ENCODE data around the gene UQCR10.

Gene UQCR10

DNA sequence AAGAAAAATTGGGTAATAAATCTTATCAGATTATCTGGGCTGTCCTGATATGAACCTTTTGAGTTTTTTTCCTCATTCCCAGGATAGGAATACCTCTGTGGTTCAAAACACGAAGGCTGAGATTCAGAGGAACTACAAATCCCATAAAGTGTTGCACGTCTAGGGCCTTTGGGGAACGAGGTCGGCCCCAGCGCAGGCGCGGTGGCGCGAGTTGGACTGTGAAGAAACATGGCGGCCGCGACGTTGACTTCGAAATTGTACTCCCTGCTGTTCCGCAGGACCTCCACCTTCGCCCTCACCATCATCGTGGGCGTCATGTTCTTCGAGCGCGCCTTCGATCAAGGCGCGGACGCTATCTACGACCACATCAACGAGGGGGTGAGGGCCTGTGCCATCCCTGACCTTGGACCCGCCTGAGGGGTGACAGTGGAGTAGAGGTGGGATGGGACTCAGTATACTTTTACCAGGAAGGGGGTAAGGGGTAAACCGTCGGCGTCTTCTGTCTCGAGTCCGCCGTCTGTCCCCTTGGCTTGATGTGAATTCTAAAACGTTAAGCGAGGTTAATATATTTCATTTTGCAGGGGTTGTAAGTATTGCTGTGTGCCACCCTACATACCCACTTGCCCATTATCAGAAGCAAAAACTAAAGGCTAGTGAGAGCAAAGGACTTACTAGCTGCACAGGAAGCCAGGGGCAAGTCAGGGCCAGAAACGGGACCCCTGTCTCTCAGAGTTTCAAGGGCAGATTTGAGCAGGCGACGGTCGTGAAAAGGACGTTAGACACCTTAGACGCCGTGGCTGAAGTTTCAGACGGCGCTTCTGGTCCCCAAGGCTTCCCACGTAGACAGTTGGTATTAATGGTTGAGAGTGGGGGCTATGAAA, at the start of gene UQCR10:
UQCR10 (plus strand) TSS at position 199 of the 881 bp plus-strand sequence; CDS start at position 229, 30 bp downstream.
- DNase-seq: peak; percentile 73

DNA sequence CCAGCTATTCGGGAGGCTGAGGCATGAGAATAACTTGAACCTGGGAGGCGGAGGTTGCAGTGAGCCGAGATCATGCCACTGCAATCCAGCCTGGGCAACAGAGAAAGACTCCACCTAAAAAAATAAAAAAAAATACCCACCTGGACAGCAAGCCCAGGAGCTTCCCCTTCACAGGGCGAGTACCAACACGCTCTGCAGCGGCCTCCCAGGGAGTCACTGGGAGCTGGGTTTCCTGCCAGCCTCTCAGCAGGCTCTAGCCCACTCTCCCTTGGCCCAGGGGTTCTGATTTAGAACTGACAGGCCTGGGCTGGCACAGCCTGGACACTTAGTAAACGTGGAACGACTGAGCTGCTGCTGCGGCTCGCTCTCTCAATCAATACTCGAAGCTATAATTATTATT, 49.4 kb upstream of the UQCR10 start:
- no peak for DNase-seq

DNA sequence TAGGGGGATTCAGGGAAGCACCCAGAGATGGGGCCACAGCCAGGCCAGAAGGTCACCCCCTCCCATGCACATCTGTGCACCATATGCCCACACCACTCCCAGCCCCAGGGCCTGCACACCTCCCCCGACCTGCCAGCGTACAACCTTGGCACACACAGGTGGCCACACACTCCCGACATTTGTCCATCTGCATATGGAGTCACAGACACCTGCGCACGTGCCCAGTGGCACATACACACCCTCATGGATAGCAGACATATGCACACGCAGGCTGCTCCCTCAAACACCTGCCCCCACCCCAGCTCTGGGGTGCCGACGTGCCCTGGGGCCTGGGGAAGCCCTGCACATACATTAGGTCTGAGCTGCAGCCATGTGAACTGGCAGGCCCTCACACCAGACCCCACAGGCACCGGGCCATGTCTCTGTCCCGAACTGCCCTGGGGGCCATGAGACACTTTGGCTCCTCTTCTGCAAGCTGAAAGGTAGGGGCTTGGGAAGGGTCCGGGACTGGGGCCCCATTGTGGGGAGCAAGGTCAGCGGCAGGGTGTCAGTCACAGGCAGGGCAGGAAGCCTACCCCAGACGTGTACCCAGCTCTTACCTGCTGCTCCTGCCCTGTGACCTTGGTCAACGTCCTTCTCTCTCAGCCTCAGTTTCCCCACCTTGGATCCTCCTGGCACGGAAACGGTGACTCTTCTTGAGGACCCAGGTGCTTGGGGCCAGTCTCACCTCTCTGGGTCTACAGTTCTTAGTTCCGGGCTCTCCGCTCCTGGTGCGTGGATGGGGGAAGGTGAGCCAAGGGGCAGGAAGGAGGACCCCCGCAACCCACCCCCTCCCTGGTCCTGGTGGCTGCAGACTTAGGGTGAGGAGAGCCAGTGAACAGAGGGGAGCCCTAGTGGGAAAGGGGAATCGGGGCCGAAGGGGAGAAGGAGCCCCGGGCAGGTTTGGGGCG, 47.9 kb upstream of the UQCR10 start:
- no peak for DNase-seq

DNA sequence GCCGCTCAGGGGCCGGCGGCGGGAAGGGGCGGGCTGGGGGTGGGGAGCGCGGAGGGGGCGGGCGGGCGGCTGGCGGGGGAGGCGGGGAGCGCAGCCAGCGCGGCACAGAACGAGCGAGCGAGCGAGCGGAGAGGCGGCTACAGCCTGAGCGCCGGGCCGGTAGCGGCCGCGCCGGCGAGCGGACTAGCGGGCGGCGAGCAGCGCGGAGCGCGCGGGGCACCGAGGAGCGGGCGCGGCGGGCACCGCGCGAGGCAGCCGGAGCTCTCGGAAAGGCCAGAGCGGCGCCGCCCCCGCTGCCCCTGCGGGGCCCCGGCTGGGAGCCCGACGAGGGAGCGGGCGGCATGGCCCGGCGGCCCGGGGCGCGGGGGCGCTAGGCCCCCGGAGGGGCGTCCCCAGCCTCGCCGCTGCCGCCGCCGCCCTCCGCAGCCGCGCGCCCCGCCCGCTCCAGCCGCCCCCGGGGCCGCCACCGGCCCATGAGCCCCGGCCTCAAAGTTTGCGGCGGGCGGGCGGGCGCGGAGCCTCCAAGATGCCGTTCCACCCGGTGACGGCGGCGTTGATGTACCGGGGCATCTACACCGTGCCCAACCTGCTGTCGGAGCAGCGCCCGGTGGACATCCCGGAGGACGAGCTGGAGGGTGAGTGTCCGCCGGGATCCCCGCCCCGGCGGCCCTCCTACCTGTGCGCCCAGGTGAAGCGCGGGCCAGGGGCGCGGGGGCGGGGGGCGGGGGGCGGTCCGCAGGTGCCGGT, 47.1 kb upstream of the UQCR10 start, which contains the start of gene CABP7:
CABP7 (plus strand) TSS at position 105 of the 747 bp plus-strand sequence; CDS start at position 527, 422 bp downstream.
- DNase-seq: no peak

DNA sequence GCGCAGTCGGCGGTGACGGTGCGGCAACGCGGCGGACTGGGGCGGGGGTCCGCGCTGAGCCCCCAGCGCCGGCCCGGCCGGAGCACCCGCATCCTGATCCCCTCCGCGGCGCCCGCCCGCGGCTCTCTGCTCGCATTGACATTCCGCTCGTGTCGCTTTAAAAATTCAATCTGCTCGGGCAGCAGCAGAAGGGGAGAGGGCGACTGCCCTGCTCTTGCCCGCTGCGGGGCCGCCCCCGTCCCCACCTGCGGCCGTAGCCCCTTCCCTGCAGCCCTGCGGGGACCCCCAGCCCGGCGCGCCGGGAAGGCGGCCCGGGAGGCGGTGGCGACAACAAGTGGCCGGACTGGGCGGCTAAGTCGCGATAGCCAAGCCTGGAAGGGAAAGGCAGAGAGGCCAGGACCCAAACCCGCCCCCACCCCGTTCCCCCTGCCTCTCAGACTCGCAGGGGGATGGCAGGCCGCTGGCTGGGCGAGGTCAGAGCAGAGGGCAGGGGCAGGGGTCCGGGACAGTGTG, 46.3 kb upstream of the UQCR10 start:
- no peak for DNase-seq

DNA sequence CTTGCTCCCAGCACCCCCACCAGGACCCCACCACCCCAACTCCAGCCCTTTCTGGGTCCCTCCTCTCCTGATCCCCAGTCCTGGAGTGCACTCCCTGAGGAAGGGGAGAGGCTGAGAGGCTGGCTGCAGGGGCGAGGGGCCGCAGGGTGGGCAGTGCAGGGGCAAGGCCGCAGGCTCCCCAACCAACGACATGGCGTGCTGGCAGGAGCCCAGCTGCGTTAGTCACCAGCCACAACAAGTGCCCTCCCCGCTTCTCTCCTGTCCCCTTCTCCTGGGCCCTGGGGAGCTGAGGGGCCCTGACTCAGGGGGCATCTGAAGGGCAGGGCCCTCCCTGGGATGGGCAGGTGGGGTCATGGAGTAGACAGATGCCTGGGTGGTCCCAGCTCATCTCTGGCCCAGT, 45.0 kb upstream of the UQCR10 start:
- no peak for DNase-seq

DNA sequence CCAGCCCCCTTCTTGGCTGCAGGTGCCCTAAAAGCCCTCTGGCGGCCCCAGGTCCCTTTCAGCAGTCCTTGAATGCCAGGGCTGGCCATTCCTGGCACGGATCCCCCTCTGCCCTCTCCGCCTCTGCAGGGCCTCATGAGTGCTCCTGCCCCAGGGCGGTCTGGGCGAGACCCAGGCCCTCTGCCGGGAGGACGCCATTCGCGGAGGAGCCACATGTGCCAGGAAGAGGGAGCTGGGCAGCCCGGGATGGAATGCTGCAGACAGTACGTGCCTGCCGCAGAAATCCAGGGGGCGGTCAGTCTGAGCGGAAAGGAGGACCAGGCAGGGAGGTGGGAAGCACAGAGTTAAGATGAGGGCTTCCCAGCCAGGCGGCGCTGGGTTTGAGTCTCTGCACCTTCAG, 44.6 kb upstream of the UQCR10 start:
- no peak for DNase-seq

DNA sequence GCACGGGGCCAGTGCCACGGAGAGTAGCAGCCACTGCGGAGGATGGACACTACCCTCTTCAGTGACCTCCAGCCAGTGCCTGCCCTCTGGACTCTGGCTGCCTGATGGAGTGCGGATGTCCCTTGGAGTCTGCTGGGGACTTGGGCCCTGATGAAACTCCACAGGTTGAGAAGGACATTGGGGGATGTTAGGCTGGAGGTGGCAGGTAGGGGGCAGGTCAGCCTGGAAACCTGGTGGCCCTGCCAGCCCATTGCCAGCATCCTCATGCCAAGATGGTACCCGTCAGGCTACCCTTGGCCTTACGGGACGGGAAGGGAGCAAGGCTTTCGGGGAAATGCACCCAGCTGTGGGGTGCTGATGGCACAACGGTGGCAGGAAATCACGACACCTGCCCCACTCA, 43.4 kb upstream of the UQCR10 start:
- no peak for DNase-seq

DNA sequence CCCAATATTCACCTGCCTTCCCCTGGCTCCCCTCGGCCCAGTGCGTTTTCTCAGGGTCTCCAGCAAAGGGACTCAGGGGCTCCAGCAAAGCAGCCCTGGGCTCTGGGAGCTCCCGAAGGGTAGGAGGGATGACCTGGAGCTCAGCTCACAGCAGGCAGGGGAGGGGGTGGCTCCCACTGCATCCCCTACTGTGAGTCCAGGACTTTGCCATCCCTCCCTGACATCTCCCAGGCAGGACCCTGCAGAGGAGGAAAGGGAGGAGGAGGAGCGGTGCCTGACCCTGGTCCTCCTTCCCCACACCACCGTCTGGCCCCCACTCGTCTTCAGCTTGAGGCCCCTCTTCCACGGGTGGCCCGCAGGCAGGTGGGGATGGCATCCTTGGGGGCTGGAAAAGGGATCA, 42.3 kb upstream of the UQCR10 start:
- DNase-seq: no peak

DNA sequence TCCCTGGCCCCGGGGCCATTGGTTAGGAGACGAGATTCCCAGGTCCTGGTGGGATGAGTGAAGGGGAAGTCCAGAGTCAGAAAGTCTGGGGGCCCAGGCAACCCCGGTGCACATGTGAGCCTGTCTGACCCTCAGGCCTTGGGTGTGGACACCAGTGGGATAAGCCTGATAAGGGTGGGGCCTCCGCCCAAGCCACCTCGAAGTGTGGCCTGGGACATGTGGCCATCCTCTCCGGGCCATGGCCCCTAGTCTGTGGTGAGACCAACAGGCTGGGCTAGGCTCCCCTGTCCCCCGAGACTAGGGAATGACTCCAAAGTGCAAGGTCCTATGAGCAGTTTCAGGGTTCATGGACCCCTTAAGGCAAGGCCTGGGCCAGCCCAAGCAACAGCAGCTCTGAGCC, 41.1 kb upstream of the UQCR10 start:
- no peak for DNase-seq

DNA sequence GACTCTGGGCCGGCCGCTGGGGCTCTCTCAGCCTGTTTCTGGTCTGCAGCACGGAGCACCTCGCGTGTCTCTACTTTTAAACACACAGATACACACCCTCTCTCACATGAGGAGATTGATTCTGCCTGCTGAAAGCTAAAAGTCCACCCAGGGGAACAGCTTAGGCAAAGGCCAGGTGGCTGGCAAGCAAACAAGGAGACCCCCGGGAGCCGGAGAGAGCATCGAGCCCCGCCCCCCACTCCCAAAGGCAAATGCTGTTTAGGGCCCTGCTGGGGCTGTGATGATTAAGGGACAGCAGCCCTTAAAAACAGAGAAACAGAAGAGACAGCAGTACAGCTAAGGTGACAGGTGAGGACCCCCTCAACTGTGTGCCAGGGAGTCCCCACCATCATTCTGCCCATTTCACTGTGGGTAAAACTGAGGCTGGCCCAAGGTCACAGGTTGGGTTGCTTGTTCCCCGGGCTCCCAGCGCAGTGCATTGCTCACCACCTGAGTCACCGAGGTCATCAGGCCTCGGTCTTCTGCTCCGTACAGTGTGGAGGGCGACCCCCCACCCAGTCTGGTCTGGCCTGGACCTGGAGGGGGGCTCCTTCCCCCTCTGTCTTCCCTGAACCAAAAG, 40.5 kb upstream of the UQCR10 start:
- no peak for DNase-seq

DNA sequence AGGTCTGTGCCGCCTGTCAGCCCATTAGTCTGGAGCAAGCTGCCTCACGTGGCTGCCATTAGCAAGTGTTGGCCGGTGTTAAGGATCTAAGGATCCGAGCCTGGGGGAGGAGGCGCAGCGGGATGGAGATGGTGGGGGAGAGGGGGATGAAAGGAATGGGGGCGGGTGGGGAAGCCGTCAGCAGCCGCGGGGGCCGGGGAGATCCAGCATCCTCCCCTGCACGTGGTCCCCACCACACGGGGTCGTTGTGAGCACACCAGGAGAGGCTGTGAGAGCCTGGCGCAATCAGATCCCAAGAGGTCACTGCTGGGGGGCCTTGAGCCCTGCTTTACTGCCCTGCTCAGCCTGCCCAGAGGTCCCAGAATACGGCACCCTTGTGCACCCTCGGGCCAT, 40.0 kb upstream of the UQCR10 start:
- no peak for DNase-seq

DNA sequence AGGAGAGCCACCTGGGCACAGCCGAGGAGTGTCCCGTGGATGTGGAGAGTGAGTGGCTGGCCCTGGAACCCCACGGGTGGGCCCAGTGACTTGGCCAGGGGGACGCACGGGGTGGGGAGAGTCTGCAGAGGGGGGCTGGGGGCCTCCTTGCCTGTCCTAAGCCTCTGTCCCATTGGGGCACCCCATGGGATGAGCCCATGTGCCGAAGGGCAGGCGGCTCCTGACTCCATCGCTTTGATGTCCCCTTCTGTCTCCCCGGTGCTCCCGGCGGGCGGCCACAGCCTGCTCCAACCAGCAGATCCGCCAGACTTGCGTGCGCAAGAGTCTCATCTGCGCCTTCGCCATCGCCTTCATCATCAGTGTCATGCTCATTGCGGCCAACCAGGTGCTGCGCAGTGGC, 38.0 kb upstream of the UQCR10 start:
- no peak for DNase-seq

DNA sequence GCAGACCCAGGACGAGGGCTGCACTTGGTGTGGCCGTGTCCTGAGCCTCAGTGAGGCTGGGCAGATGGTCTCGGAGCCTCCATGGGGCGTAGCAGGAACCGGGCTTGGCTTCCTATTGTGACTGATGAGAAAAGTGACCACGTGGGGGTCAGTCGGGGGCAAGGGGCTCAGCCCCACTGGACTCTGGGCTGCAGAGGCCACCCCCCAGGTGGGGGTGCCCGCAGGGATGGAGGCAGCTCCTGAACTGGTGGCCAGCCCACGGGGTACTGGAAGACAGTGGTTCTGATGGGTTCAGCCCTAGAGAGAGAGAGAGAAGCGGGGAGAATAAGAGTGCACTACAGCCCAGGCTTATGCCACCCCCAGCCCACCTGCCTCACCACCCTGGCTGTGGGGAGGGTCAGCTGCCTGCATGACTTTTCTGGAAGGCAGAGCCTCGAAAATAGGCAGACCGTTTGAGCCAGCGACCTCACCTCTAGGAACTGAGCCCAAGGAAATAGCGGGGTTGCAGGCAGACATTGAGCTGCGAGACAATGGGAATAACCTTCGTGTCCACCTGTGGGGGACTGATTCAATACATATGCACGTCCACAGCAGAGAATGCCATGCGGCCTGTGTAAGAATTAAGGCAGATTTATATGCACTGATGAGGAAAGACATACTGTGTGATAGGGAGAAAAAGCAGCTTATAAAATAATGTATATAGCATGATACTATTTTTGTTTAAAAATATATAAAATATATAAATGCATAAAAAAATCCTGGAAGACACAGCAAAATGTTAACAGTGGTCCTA, 35.9 kb upstream of the UQCR10 start:
- DNase-seq: no peak

DNA sequence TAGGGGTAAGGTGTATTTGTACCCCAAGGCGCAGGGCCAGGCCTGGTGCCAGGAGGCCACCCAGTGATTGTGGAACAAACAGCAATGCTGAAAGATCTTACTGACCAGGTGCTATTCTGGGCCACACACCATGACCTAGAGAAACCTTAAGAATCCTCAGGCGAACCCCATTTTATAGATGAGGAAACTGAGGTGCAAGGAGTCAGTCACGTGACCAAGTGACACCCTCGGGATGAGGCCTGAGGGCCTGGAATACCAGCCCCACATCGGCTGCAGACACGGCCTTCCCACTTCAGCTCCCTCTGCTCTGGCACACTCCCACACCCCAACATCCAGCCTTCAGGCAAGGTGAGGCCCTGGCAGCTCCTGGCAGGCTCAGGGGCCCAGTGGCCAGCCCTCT, 34.3 kb upstream of the UQCR10 start:
- DNase-seq: no peak

DNA sequence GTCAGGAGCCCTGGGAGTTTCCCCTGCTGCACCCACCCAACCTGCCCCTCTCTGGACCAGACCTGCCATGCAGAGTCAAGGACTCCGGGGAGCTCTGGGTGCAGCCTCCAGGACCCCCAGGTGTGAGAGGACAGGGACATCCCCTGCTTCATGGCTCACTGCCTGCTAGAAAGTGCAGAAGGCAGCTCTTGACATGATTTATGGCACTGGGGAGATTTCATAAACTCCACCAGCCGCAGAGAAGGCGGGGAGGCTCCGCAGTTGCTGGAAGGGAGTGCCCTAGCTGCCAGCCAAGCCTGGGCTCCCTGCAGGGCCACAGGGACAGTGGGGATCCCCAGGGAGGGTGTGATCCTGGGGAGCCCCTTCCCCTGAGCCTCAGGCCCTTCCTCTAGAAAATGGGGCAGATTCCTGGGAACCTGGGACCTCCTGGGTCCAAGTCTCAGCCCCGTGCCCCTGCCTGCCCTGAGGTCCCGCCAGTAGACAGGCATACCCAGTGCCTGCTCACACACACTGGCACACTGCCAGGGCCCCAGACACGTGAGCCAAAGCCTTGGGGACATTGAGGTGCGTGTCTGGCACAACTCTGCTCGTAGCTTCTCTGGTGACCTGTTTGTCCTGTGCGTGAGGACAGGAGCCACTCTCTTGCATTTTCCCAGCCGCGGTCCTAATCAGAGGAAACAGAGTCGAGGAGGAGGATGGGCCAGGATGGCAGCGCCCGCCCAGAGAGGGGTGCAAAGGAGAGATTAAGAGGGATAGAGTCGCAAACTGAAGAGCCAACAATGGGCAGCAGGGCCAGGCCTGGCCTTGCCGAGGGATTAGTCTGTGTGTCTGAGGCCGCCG, 33.6 kb upstream of the UQCR10 start:
- DNase-seq: no peak

DNA sequence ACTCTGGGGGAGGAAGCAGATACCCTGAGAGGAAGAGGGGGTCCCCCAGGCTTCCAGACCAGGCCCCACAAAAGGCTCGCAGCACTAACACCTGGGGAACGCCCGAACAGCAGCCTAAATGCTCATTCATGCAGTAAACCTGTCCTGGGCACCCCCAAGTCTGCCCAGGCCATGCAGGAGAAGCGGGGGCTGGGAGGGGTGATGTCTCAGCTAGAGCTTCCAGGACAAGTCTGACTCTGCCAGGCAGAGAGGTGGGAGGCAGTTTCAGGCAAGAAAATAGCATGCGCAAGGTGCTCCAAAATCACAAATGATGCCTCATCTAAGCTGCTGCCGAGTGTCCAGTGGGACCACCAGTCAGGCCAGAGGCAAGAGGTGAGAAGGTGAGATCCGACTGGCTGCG, 32.8 kb upstream of the UQCR10 start:
- DNase-seq: no peak

DNA sequence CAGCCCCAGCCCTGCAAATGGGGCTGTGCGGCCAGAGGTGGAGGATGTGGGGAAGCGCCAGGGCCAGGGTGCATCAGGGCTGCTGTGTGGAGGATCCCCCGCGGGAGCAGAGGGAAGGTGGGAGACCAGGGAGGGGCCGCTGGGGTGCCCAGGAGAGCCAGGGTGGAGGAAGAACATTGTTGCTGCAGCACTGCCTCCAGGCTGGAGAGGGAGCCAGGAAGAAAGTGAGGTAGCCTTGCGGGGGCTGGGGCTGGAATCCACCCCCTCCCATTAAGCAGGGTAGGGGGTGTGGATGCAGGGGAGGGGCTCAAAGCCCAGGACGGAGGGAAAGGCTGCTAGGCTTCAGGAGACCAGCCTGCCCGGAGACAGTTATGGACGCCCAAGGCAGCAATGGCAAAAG, 32.3 kb upstream of the UQCR10 start:
- no peak for DNase-seq

DNA sequence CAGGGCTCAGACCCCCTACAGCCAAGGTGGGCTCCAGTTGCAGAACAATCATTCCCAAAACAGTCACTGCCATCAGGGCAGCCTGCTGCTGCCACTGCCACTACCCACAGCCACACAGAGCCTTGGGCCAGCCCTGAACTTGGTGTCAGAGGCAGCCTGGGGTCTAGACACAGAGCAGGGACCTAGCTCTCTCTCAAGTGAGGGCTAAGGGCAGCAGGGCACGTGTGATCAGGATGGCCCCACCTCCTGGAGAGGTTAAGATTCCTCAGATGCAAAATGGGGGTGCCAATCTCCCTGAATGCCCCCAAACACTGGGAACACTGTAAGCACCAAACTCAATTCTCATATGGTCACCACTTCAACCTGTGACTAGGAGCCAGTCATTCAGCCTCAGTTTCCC, 31.8 kb upstream of the UQCR10 start:
- DNase-seq: no peak

All from NCI-H526 treated with DMSO at 0.1 percent for 48 hours (cell line).